ENCODE results near the gene B3GNT9.
A peak's percentile ranks its signal among the peaks of the same experiment; 100 is the strongest.

The B3GNT9 gene

DNA sequence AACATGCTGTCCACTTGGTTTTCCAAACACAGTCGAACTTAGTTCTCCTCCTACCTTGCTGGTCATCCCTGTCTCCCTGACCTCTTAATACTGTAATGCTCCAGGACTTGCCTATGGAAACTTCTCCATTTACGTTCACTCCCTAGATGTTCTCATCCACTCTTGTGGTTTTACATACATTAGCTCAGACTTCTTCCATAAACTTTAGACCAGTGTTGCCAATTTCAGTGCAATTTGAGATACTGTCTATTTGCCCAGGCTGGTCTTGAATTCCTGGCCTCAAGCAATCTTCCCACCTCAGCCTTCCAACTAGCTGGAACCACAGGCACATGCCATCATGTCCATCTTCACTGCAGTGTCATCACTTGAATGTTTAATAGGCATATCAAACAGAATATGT is 31.5 kb upstream of the B3GNT9 start:
- no peak for DNase-seq (ENCODE audit: low read depth)
- TF ChIP-seq, protein P1, sequence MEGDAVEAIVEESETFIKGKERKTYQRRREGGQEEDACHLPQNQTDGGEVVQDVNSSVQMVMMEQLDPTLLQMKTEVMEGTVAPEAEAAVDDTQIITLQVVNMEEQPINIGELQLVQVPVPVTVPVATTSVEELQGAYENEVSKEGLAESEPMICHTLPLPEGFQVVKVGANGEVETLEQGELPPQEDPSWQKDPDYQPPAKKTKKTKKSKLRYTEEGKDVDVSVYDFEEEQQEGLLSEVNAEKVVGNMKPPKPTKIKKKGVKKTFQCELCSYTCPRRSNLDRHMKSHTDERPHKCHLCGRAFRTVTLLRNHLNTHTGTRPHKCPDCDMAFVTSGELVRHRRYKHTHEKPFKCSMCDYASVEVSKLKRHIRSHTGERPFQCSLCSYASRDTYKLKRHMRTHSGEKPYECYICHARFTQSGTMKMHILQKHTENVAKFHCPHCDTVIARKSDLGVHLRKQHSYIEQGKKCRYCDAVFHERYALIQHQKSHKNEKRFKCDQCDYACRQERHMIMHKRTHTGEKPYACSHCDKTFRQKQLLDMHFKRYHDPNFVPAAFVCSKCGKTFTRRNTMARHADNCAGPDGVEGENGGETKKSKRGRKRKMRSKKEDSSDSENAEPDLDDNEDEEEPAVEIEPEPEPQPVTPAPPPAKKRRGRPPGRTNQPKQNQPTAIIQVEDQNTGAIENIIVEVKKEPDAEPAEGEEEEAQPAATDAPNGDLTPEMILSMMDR (IDR thresholded peaks at IDR 0.05; ENCODE audit: control insufficient read depth, extremely low read depth, insufficient read depth), result no peak
- H3K4me3 ChIP-seq (ENCODE audit: low read depth, low read length), result peak overlapping the region; percentile 80

DNA sequence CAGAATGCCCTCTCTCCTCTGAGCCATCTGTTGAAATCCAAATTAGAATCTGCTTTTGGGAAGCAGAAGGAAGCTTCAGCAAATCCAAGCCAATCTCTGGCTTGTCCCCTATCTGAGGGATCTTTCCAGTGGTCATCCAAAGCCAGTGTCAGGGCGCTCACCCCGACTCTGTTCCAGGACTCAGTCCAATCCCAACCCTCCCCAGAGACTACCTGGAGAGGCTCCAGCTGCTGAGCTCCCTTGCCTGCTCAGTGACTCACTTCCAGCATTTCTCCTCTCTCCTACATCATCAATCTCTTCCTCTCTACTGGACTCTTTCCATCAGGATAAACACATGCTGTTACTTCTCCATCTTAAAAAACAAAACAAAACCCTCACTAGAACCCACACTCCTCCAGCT is 30.5 kb upstream of the B3GNT9 start:
- TF ChIP-seq, protein P1 (IDR thresholded peaks at IDR 0.05; ENCODE audit: control insufficient read depth, extremely low read depth, insufficient read depth), result no peak
- H3K4me3 ChIP-seq (ENCODE audit: low read depth, low read length), result no peak overlapping the region
- no peak for DNase-seq (ENCODE audit: low read depth)

DNA sequence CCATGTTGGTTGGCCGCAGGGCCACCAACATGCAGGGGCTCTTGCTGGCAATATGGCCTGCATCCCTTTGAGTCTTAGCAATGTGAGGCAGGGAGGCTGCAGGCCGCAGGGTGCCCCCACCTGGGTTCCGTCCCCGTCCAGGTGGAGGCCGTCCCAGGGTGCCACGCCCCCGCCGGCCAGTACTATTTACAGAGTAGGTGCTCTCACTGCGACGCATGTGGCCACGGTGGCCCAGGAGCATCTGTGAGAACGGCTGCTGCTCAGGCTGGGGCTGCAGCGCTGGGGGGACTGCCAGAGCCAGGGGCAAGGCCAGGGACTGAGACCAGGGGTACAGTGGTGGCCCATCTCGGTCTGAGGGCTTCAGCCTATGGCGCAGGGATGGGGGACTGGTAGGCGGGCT is 29.4 kb upstream of the B3GNT9 start:
- TF ChIP-seq, protein P1 (IDR thresholded peaks at IDR 0.05; ENCODE audit: control insufficient read depth, extremely low read depth, insufficient read depth), result no peak
- no peak for DNase-seq (ENCODE audit: low read depth)
- H3K4me3 ChIP-seq (ENCODE audit: low read depth, low read length), result no peak overlapping the region

DNA sequence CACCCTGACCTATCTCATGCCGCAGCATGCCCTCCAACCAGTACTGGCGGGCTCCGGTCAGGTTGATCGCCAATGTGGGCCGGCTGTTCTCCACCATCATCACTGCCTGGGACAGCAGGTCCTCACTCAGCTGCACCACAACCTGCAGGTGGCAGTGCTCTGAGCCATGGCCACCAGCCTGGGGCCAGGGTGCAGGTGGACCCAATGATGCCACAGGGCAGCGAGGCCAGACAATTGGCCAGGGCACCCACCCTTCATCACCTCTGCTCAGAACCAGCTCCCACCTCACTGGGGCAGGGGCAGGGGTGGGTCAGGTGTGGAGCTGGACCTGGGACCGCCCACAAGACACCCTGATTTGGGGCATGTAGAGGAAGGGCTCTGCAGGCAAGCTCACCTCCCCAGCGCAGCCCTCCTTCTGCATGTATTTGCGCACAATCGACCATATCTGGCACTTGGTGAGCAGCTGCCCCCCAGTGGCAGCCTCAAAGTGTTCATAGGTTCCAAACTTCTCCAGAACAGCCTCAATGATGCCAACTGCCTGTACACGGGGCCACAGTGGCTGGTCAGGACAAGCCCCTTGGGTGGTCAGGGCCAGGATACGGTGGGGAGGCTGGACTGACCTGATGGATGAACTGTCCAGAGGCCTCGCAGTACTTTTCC is 28.8 kb upstream of the B3GNT9 start:
- no peak overlapping the region for H3K4me3 ChIP-seq (ENCODE audit: low read depth, low read length)
- TF ChIP-seq, protein P1 (IDR thresholded peaks at IDR 0.05; ENCODE audit: control insufficient read depth, extremely low read depth, insufficient read depth), result peak; percentile 47
- no peak for DNase-seq (ENCODE audit: low read depth)

DNA sequence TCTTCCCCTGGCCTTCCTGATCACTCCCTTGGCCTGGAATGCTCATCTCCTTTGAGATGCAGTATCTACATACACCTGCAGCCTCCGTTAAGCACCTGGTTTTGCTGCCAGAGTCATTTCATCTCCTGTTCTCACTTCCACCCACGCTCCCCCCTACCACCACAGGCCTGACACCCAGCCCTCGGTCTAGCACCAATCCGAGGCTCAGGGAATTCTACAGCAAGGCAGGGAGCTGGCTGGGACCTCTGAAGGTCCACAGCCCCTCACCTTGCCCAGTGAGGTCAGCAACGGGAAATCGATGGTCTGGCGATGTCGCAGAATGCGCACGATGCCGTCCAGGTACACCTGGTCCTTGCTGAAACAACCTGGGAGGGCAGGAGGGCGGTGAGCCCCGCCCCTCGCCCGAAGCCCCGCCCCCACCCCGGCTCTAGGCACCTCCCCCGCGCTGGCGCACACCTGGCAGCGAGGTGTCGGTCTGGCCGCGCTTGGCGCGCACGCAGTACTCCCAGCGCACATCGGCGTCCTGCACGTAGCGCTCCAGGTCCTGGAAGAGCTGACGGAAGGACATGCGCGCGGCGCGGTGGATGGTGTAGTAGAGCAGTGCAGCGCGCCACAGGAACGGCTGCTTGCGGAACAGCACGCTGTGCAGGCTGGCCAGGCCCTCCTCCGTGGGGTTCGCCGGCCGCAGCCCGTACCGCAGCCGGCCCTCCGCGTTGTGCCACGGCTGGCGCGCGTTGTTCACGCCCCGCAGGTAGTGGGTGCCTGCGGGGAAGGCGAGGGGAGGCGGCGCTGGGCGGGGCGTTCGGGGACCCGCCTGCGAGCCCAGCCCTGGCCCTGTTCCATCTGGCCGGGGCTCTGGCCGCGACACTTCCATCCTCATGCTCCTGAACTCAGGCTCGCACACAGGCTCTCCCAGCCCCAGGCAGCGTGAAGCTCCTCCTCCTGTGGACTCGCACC is 27.2 kb upstream of the B3GNT9 start:
- peak overlapping the region; percentile 52 for H3K4me3 ChIP-seq (ENCODE audit: low read depth, low read length)
- TF ChIP-seq, protein P1 (IDR thresholded peaks at IDR 0.05; ENCODE audit: control insufficient read depth, extremely low read depth, insufficient read depth), result no peak
- peak; percentile 96 for DNase-seq (ENCODE audit: low read depth)

DNA sequence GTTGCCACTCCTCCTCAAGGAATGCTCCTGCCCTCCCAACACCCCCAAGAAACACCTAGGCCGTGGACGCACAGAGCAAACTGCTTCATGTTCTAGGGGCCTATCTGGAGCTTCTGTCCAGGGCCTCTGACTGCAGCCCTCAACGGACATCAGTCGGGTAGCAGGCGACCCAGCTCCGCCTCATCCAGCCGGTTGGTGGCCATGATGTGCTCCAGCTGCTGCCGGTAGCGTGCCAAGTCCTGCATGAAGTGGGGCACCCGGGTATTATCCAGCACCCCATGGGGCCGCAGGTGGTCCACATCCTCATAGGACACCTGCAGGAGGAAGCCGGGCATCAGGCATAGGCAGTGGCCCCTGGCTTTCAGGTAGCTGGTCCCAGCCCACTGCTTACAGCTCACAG is 25.9 kb upstream of the B3GNT9 start:
- H3K4me3 ChIP-seq (ENCODE audit: low read depth, low read length), result no peak overlapping the region
- TF ChIP-seq, protein P1 (IDR thresholded peaks at IDR 0.05; ENCODE audit: control insufficient read depth, extremely low read depth, insufficient read depth), result no peak
- DNase-seq (ENCODE audit: low read depth), result no peak
